ENCODE results near the gene TXNRD1.

- no peak for TF ChIP-seq CTCF (IDR thresholded peaks at IDR 0.05)
- no peak for TF ChIP-seq POLR2A (IDR thresholded peaks at IDR 0.05)
Measured at GRCh38 chr12:104339663-104340062, 124.1 kb downstream of the TXNRD1 start.

Measured in Peyer's patch (tissue), 4 donors.